T-helper 2 cell treated with Interferon-gamma antibody and Interleukin-4, amounts not matched to agents 5 μg/mL and 100 μg/mL, for 36 hours (primary cell): ENCODE results near the gene UBE3D.
"Not testable (repeated sequence)": the region's sequence is repeated elsewhere in the genome, so short reads cannot be mapped to it uniquely, and the experiment has no call there.

ENCODE experiments used
- DNase-seq: peaks from one replicate; pipeline ENCODE4 v3.0.0; 2021; ENCODE audit warnings: low spot score
- H3K27ac Mint-ChIP-seq: one replicate; pipeline ENCODE4 v1.8.0; 2021; ENCODE audit warnings: mild to moderate bottlenecking, mixed read lengths
- H3K27me3 Mint-ChIP-seq: one replicate; pipeline ENCODE4 v1.8.0; 2021; ENCODE audit warnings: low read depth, mixed read lengths
- H3K36me3 Mint-ChIP-seq: one replicate; pipeline ENCODE4 v1.8.0; 2021; ENCODE audit warnings: low read depth, mixed read lengths
- H3K4me1 Mint-ChIP-seq: one replicate; pipeline ENCODE4 v1.8.0; 2021; ENCODE audit warnings: low read depth, mixed read lengths
- H3K4me3 Mint-ChIP-seq: one replicate; pipeline ENCODE4 v1.8.0; 2022; ENCODE audit warnings: mild to moderate bottlenecking, moderate library complexity, mixed read lengths
- H3K9me3 Mint-ChIP-seq: one replicate; pipeline ENCODE4 v1.8.0; 2021; ENCODE audit warnings: mixed read lengths

Gene UBE3D

GRCh38 chr6:82954356-82954755 is 111.3 kb downstream of the UBE3D start:
- Mint-ChIP-seq H3K27ac (no peak overlapping the region), H3K36me3 (no peaks in the 10 kb centered on the region), H3K9me3 (no peaks in the 10 kb centered on the region), H3K4me3 (no peak overlapping the region), H3K27me3 (no peaks in the 10 kb centered on the region), H3K4me1 (no peaks in the 10 kb centered on the region)
- DNase-seq: no peak

GRCh38 chr6:82953871-82954270 is 111.8 kb downstream of the UBE3D start:
- Mint-ChIP-seq H3K36me3 (no peaks in the 10 kb centered on the region), H3K27ac (no peak overlapping the region), H3K27me3 (no peaks in the 10 kb centered on the region), H3K4me3 (no peak overlapping the region), H3K4me1 (no peaks in the 10 kb centered on the region), H3K9me3 (no peaks in the 10 kb centered on the region)
- DNase-seq: no peak

- DNase-seq: no peak
- Mint-ChIP-seq H3K9me3 (peaks cover 5% of the 10 kb centered on the region), H3K4me3 (no peak overlapping the region), H3K4me1 (no peaks in the 10 kb centered on the region), H3K27ac (no peak overlapping the region), H3K27me3 (no peaks in the 10 kb centered on the region), H3K36me3 (no peaks in the 10 kb centered on the region)
These were observed 113.7 kb downstream of the UBE3D start for GRCh38 chr6:82951935-82952334.

GRCh38 chr6:82951389-82951788 is 114.3 kb downstream of the UBE3D start:
- Mint-ChIP-seq H3K27ac (no peak overlapping the region), H3K27me3 (no peaks in the 10 kb centered on the region), H3K36me3 (no peaks in the 10 kb centered on the region), H3K4me3 (no peak overlapping the region), H3K4me1 (peaks cover 5% of the 10 kb centered on the region), H3K9me3 (peaks cover 5% of the 10 kb centered on the region)
- no peak for DNase-seq

GRCh38 chr6:82930915-82931314 is 134.7 kb downstream of the UBE3D start:
- not testable (repeated sequence) for H3K4me1 Mint-ChIP-seq, H3K27ac Mint-ChIP-seq, DNase-seq, H3K27me3 Mint-ChIP-seq, H3K4me3 Mint-ChIP-seq
- peaks cover 42% of the 10 kb centered on the region for H3K9me3 Mint-ChIP-seq
- peaks cover 13% of the 10 kb centered on the region for H3K36me3 Mint-ChIP-seq

- H3K4me1 Mint-ChIP-seq: no peaks in the 10 kb centered on the region
- H3K36me3 Mint-ChIP-seq: no peaks in the 10 kb centered on the region
These were observed 140.7 kb downstream of the UBE3D start for GRCh38 chr6:82924799-82925535.

GRCh38 chr6:82921258-82921657 is 144.4 kb downstream of the UBE3D start:
- no peaks in the 10 kb centered on the region for H3K4me1 Mint-ChIP-seq
- H3K36me3 Mint-ChIP-seq: no peaks in the 10 kb centered on the region
- no peaks in the 10 kb centered on the region for H3K27me3 Mint-ChIP-seq
- DNase-seq: no peak
- no peaks in the 10 kb centered on the region for H3K9me3 Mint-ChIP-seq
- H3K27ac Mint-ChIP-seq: no peak overlapping the region
- H3K4me3 Mint-ChIP-seq: no peak overlapping the region

More at GRCh38 chr6:82924799-82925535, 140.7 kb downstream of the UBE3D start:
- Mint-ChIP-seq H3K27me3 (no peaks in the 10 kb centered on the region), H3K9me3 (peaks cover 4% of the 10 kb centered on the region), H3K27ac (no peak overlapping the region), H3K4me3 (no peak overlapping the region)
- DNase-seq: no peak

GRCh38 chr6:82917346-82918064 is 148.1 kb downstream of the UBE3D start:
- H3K27ac Mint-ChIP-seq: no peak overlapping the region
- no peaks in the 10 kb centered on the region for H3K36me3 Mint-ChIP-seq
- no peak for DNase-seq
- no peaks in the 10 kb centered on the region for H3K4me1 Mint-ChIP-seq
- no peak overlapping the region for H3K4me3 Mint-ChIP-seq
- no peaks in the 10 kb centered on the region for H3K9me3 Mint-ChIP-seq
- no peaks in the 10 kb centered on the region for H3K27me3 Mint-ChIP-seq

GRCh38 chr6:82915666-82916065 is 150.0 kb downstream of the UBE3D start:
- Mint-ChIP-seq H3K36me3 (no peaks in the 10 kb centered on the region), H3K4me3 (no peak overlapping the region)

GRCh38 chr6:82914511-82914910 is 151.1 kb downstream of the UBE3D start:
- Mint-ChIP-seq H3K27me3 (no peaks in the 10 kb centered on the region), H3K36me3 (no peaks in the 10 kb centered on the region), H3K27ac (no peak overlapping the region), H3K9me3 (no peaks in the 10 kb centered on the region), H3K4me1 (no peaks in the 10 kb centered on the region), H3K4me3 (no peak overlapping the region)
- no peak for DNase-seq

More at GRCh38 chr6:82915666-82916065, 150.0 kb downstream of the UBE3D start:
- Mint-ChIP-seq H3K27me3 (no peaks in the 10 kb centered on the region), H3K27ac (no peak overlapping the region), H3K9me3 (no peaks in the 10 kb centered on the region), H3K4me1 (no peaks in the 10 kb centered on the region)
- DNase-seq: no peak

GRCh38 chr6:82910820-82911219 is 154.8 kb downstream of the UBE3D start:
- Mint-ChIP-seq H3K4me3 (no peak overlapping the region), H3K27ac (no peak overlapping the region), H3K27me3 (no peaks in the 10 kb centered on the region), H3K4me1 (no peaks in the 10 kb centered on the region), H3K36me3 (no peaks in the 10 kb centered on the region), H3K9me3 (no peaks in the 10 kb centered on the region)
- DNase-seq: no peak

GRCh38 chr6:82910395-82910794 is 155.2 kb downstream of the UBE3D start:
- Mint-ChIP-seq H3K36me3 (no peaks in the 10 kb centered on the region), H3K4me3 (no peak overlapping the region), H3K27me3 (no peaks in the 10 kb centered on the region), H3K27ac (no peak overlapping the region), H3K4me1 (no peaks in the 10 kb centered on the region), H3K9me3 (no peaks in the 10 kb centered on the region)
- DNase-seq: no peak

- Mint-ChIP-seq H3K4me1 (no peaks in the 10 kb centered on the region), H3K27me3 (no peaks in the 10 kb centered on the region), H3K4me3 (no peak overlapping the region), H3K36me3 (no peaks in the 10 kb centered on the region), H3K9me3 (no peaks in the 10 kb centered on the region), H3K27ac (no peak overlapping the region)
- no peak for DNase-seq
These were observed 156.1 kb downstream of the UBE3D start for GRCh38 chr6:82909551-82909950.

- no peaks in the 10 kb centered on the region for H3K27me3 Mint-ChIP-seq
- no peak overlapping the region for H3K4me3 Mint-ChIP-seq
- DNase-seq: no peak
- H3K9me3 Mint-ChIP-seq: no peaks in the 10 kb centered on the region
- H3K4me1 Mint-ChIP-seq: no peaks in the 10 kb centered on the region
- H3K36me3 Mint-ChIP-seq: no peaks in the 10 kb centered on the region
- no peak overlapping the region for H3K27ac Mint-ChIP-seq
These were observed 157.0 kb downstream of the UBE3D start for GRCh38 chr6:82908661-82909060.
